Measurements from ENCODE around the gene SMIM44.
"Not testable (repeated sequence)": the region's sequence is repeated elsewhere in the genome, so short reads cannot be mapped to it uniquely, and the experiment has no call there.

Gene SMIM44

DNA sequence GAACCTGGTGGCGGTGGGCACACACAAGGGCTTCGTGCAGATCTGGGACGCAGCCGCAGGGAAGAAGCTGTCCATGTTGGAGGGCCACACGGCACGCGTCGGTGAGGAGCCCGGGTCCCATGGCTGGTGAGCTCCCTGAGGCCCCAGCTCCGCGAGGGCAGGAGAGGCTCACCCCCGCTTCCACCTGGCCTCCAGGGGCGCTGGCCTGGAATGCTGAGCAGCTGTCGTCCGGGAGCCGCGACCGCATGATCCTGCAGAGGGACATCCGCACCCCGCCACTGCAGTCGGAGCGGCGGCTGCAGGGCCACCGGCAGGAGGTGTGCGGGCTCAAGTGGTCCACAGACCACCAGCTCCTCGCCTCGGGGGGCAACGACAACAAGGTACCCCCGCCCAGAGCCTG, 48.5 kb upstream of the SMIM44 start:
- Histone ChIP-seq H3K4me3 (ENCODE audit: low read depth, low read length, poor library complexity, severe bottlenecking) (no peak overlapping the region), H3K27me3 (ENCODE audit: insufficient read depth, low read length) (no peaks in the 10 kb centered on the region)

DNA sequence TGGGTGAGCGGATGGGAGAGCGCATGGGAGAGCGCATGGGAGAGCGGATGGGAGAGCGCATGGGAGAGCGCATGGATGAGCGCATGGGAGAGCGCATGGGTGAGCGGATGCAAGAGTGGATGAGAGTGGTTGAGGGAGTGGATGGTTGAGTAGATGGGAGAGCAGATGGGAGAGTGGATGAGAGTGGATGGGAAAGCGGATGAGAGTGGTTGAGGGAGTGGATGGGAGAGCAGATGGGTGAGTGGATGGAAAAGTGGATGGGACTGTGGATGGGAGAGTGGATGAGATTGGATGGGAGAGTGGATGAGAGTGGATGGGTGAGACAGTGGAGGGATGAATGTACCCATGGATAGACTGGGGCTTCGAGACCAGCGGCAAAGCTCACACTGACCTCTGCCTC, 47.1 kb upstream of the SMIM44 start:
- H3K36me3 ChIP-seq (ENCODE audit: insufficient read depth, low read length), result peaks cover 63% of the 10 kb centered on the region
- no peaks in the 10 kb centered on the region for H3K27me3 ChIP-seq (ENCODE audit: insufficient read depth, low read length)
- H3K4me2 ChIP-seq (ENCODE audit: low read length), result no peak overlapping the region
- TF ChIP-seq EZH2 (IDR thresholded peaks at IDR 0.05; ENCODE audit: borderline replicate concordance, low read length), result no peak
- TF ChIP-seq, protein P1, sequence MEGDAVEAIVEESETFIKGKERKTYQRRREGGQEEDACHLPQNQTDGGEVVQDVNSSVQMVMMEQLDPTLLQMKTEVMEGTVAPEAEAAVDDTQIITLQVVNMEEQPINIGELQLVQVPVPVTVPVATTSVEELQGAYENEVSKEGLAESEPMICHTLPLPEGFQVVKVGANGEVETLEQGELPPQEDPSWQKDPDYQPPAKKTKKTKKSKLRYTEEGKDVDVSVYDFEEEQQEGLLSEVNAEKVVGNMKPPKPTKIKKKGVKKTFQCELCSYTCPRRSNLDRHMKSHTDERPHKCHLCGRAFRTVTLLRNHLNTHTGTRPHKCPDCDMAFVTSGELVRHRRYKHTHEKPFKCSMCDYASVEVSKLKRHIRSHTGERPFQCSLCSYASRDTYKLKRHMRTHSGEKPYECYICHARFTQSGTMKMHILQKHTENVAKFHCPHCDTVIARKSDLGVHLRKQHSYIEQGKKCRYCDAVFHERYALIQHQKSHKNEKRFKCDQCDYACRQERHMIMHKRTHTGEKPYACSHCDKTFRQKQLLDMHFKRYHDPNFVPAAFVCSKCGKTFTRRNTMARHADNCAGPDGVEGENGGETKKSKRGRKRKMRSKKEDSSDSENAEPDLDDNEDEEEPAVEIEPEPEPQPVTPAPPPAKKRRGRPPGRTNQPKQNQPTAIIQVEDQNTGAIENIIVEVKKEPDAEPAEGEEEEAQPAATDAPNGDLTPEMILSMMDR (IDR thresholded peaks at IDR 0.05; ENCODE audit: low read length), result no peak
- no peaks in the 10 kb centered on the region for H3K9me3 ChIP-seq (ENCODE audit: low read length)
- no peaks in the 10 kb centered on the region for H3K79me2 ChIP-seq (ENCODE audit: insufficient read depth, low read length)
- H3K4me3 ChIP-seq (ENCODE audit: low read depth, low read length, poor library complexity, severe bottlenecking), result no peak overlapping the region
- H3K4me1 ChIP-seq (ENCODE audit: insufficient read depth, low read length, severe bottlenecking), result no peaks in the 10 kb centered on the region
- no peak overlapping the region for H3K27ac ChIP-seq (ENCODE audit: low read depth, low read length, poor library complexity, severe bottlenecking)
- no peak overlapping the region for H3K9ac ChIP-seq (ENCODE audit: low read length)
- H3K9me2 ChIP-seq (ENCODE audit: low read depth, low read length), result no peaks in the 10 kb centered on the region
- no peak overlapping the region for H2AFZ ChIP-seq (ENCODE audit: low read length)
- no peaks in the 10 kb centered on the region for H3F3A ChIP-seq (ENCODE audit: insufficient read depth, low read length)
- no peaks in the 10 kb centered on the region for H4K20me1 ChIP-seq (ENCODE audit: insufficient read depth, low read length)

More for the DNA sequence above, 48.5 kb upstream of the SMIM44 start:
- no peak for TF ChIP-seq EZH2 (IDR thresholded peaks at IDR 0.05; ENCODE audit: borderline replicate concordance, low read length)
- TF ChIP-seq, protein P1 (IDR thresholded peaks at IDR 0.05; ENCODE audit: low read length), result no peak
- Histone ChIP-seq H2AFZ (ENCODE audit: low read length) (no peak overlapping the region), H3K4me2 (ENCODE audit: low read length) (no peak overlapping the region), H3K9me3 (ENCODE audit: low read length) (no peaks in the 10 kb centered on the region), H3K36me3 (ENCODE audit: insufficient read depth, low read length) (peaks cover 66% of the 10 kb centered on the region), H3F3A (ENCODE audit: insufficient read depth, low read length) (no peaks in the 10 kb centered on the region), H3K4me1 (ENCODE audit: insufficient read depth, low read length, severe bottlenecking) (no peaks in the 10 kb centered on the region), H3K9me2 (ENCODE audit: low read depth, low read length) (no peaks in the 10 kb centered on the region), H3K27ac (ENCODE audit: low read depth, low read length, poor library complexity, severe bottlenecking) (no peak overlapping the region), H4K20me1 (ENCODE audit: insufficient read depth, low read length) (no peaks in the 10 kb centered on the region), H3K9ac (ENCODE audit: low read length) (no peak overlapping the region), H3K79me2 (ENCODE audit: insufficient read depth, low read length) (no peaks in the 10 kb centered on the region)

DNA sequence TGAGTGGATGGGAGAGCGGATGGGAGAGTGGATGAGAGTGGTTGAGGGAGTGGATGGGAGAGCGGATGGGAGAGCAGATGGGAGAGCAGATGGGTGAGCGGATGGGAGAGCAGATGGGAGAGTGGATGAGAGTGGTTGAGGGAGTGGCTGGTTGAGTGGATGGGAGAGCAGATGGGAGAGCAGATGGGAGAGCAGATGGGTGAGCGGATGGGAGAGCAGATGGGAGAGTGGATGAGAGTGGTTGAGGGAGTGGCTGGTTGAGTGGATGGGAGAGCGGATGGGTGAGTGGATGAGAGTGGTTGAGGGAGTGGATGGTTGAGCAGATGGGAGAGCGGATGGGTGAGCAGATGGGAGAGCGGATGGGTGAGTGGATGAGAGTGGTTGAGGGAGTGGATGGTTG, 46.1 kb upstream of the SMIM44 start:
- peaks cover 58% of the 10 kb centered on the region for H3K36me3 ChIP-seq (ENCODE audit: insufficient read depth, low read length)
- not testable (repeated sequence) for H3K4me1 ChIP-seq (ENCODE audit: insufficient read depth, low read length, severe bottlenecking); H3K27me3 ChIP-seq (ENCODE audit: insufficient read depth, low read length)

DNA sequence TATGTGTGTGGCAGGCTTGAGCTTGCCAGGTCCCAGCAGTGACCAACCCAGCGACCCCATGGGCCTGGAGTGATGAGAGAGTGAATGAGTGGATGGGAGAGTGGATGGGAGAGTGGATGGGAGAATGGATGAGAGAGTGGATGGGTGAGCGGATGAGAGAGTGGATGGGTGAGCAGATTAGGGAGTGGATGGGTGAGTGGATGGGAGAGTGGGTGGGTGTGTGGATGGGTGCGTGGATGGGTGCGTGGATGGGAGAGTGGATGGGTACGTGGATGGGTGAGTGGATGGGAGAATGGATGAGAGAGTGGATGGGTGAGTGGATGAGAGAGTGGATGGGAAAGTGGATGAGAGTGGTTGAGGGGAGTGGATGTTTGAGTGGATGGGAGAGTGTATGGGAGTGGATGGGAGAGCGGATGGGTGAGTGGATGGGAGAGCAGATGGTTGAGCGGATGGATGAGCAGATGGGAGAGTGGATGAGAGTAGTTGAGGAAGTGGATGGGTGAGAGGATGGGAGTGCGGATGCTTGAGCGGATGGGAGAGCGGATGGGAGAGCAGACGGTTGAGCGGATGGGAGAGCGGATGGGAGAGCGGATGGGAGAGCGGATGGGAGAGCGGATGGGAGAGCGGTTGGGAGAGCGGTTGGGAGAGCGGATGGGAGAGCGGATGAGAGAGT, 45.4 kb upstream of the SMIM44 start:
- Histone ChIP-seq H3K4me1 (ENCODE audit: insufficient read depth, low read length, severe bottlenecking) (no peaks in the 10 kb centered on the region), H4K20me1 (ENCODE audit: insufficient read depth, low read length) (no peaks in the 10 kb centered on the region), H3F3A (ENCODE audit: insufficient read depth, low read length) (no peaks in the 10 kb centered on the region), H3K9me2 (ENCODE audit: low read depth, low read length) (no peaks in the 10 kb centered on the region), H2AFZ (ENCODE audit: low read length) (no peak overlapping the region), H3K27me3 (ENCODE audit: insufficient read depth, low read length) (no peaks in the 10 kb centered on the region), H3K4me2 (ENCODE audit: low read length) (no peak overlapping the region), H3K36me3 (ENCODE audit: insufficient read depth, low read length) (peaks cover 59% of the 10 kb centered on the region), H3K79me2 (ENCODE audit: insufficient read depth, low read length) (no peaks in the 10 kb centered on the region), H3K27ac (ENCODE audit: low read depth, low read length, poor library complexity, severe bottlenecking) (no peak overlapping the region), H3K9me3 (ENCODE audit: low read length) (no peaks in the 10 kb centered on the region), H3K4me3 (ENCODE audit: low read depth, low read length, poor library complexity, severe bottlenecking) (no peak overlapping the region), H3K9ac (ENCODE audit: low read length) (no peak overlapping the region)
- TF ChIP-seq EZH2 (IDR thresholded peaks at IDR 0.05; ENCODE audit: borderline replicate concordance, low read length), result no peak
- TF ChIP-seq, protein P1 (IDR thresholded peaks at IDR 0.05; ENCODE audit: low read length), result no peak

More for the DNA sequence above, 46.1 kb upstream of the SMIM44 start:
- H3K79me2 ChIP-seq (ENCODE audit: insufficient read depth, low read length); H3K9ac ChIP-seq (ENCODE audit: low read length); H3K9me3 ChIP-seq (ENCODE audit: low read length); H3K9me2 ChIP-seq (ENCODE audit: low read depth, low read length); H3K27ac ChIP-seq (ENCODE audit: low read depth, low read length, poor library complexity, severe bottlenecking); H3K4me3 ChIP-seq (ENCODE audit: low read depth, low read length, poor library complexity, severe bottlenecking); H3F3A ChIP-seq (ENCODE audit: insufficient read depth, low read length); H2AFZ ChIP-seq (ENCODE audit: low read length); H4K20me1 ChIP-seq (ENCODE audit: insufficient read depth, low read length); H3K4me2 ChIP-seq (ENCODE audit: low read length): not testable (repeated sequence)

All from OCI-LY1 (cell line).